ENCODE results near the gene PID1. TPM values are rescaled to one million over a fixed set of nuclear protein-coding genes. Genes with fewer than 3 reads are reported as not detected.

Gene PID1
- polyA plus RNA-seq, 3 donors = 61.8 to 117 (median 62.3) TPM

- Mint-ChIP-seq H3K36me3 (no peaks in the 10 kb centered on the region), H3K4me3 (no peak overlapping the region), H3K9me3 (peaks cover 9 to 24% (median 17%) of the 10 kb centered on the region in 7 donors), H3K27me3 (ENCODE audit: low read depth in 3 of 3) (peaks cover 0 to 4% (median 0%) of the 10 kb centered on the region in 3 donors), H3K4me1 (no peaks in the 10 kb centered on the region), H3K27ac (no peak overlapping the region)
- Histone ChIP-seq H3K36me3 (replicated peaks in 1 of 2; ENCODE audit: control insufficient read depth in 1 of 2, insufficient read depth in 2 of 2, low read length in 2 of 2) (no peaks in the 10 kb centered on the region), H2AFZ (ENCODE audit: insufficient read depth, low read depth, low read length, poor library complexity, severe bottlenecking) (no peak overlapping the region), H3K4me3 (replicated peaks in 1 of 3; ENCODE audit: low read depth in 2 of 3, low read length in 3 of 3) (no peak overlapping the region), H3K27me3 (ENCODE audit: control insufficient read depth in 2 of 2, insufficient read depth in 2 of 2, low read length in 2 of 2) (no peaks in the 10 kb centered on the region), H4K20me1 (ENCODE audit: insufficient read depth, low read length) (peaks cover 10% of the 10 kb centered on the region), H3K9me3 (replicated peaks in 1 of 2; ENCODE audit: control insufficient read depth in 1 of 2, insufficient read depth in 1 of 2, low read length in 2 of 2) (peaks cover 26 to 79% of the 10 kb centered on the region in 2 donors), H3K4me1 (ENCODE audit: control insufficient read depth in 1 of 2, insufficient read depth in 2 of 2, low read length in 2 of 2) (no peaks in the 10 kb centered on the region), H3K27ac (ENCODE audit: low read depth in 1 of 2, low read length in 2 of 2) (no peak overlapping the region), H3K9ac (ENCODE audit: insufficient read depth, low read length, poor library complexity, severe bottlenecking) (no peak overlapping the region), H3K4me2 (replicated peaks; ENCODE audit: extremely low read depth, low read length, poor library complexity, severe bottlenecking) (no peak overlapping the region), H3K79me2 (ENCODE audit: insufficient read depth, low read length) (no peaks in the 10 kb centered on the region)
- no peak for TF ChIP-seq CTCF (IDR thresholded peaks at IDR 0.05)
- no peak for DNase-seq
- WGBS (ENCODE audit: insufficient coverage) = no CpG with 5 or more reads among the region's 2 CpGs
- intact Hi-C loops (cut with micrococcal nuclease) = no loop called here
Observed at GRCh38 chr2:229051798-229052197, 219.3 kb downstream of the PID1 start.

- Histone ChIP-seq H3K9ac (ENCODE audit: insufficient read depth, low read length, poor library complexity, severe bottlenecking) (no peak overlapping the region), H3K9me3 (replicated peaks in 1 of 2; ENCODE audit: control insufficient read depth in 1 of 2, insufficient read depth in 1 of 2, low read length in 2 of 2) (peaks cover 27 to 75% of the 10 kb centered on the region in 2 donors), H3K79me2 (ENCODE audit: insufficient read depth, low read length) (no peaks in the 10 kb centered on the region), H3K27ac (ENCODE audit: low read depth in 1 of 2, low read length in 2 of 2) (no peak overlapping the region), H3K4me1 (ENCODE audit: control insufficient read depth in 1 of 2, insufficient read depth in 2 of 2, low read length in 2 of 2) (no peaks in the 10 kb centered on the region), H4K20me1 (ENCODE audit: insufficient read depth, low read length) (peaks cover 10% of the 10 kb centered on the region), H3K36me3 (replicated peaks in 1 of 2; ENCODE audit: control insufficient read depth in 1 of 2, insufficient read depth in 2 of 2, low read length in 2 of 2) (no peaks in the 10 kb centered on the region), H3K4me3 (replicated peaks in 1 of 3; ENCODE audit: low read depth in 2 of 3, low read length in 3 of 3) (no peak overlapping the region), H3K4me2 (replicated peaks; ENCODE audit: extremely low read depth, low read length, poor library complexity, severe bottlenecking) (no peak overlapping the region), H3K27me3 (ENCODE audit: control insufficient read depth in 2 of 2, insufficient read depth in 2 of 2, low read length in 2 of 2) (no peaks in the 10 kb centered on the region), H2AFZ (ENCODE audit: insufficient read depth, low read depth, low read length, poor library complexity, severe bottlenecking) (no peak overlapping the region)
- Mint-ChIP-seq H3K4me3 (no peak overlapping the region), H3K36me3 (no peaks in the 10 kb centered on the region), H3K27ac (no peak overlapping the region), H3K9me3 (peaks cover 9 to 24% (median 19%) of the 10 kb centered on the region in 7 donors), H3K27me3 (ENCODE audit: low read depth in 3 of 3) (peaks cover 0 to 2% (median 0%) of the 10 kb centered on the region in 3 donors), H3K4me1 (no peaks in the 10 kb centered on the region)
- TF ChIP-seq CTCF (IDR thresholded peaks at IDR 0.05) = no peak
- WGBS (ENCODE audit: insufficient coverage) = 79% methylated on average over 3 of the region's 5 CpGs
- no peak for DNase-seq
- intact Hi-C loops (cut with micrococcal nuclease) = no loop called here
Observed at GRCh38 chr2:229050133-229050532, 221.0 kb downstream of the PID1 start.
